Ascending aorta (tissue), 2 donors: ENCODE data around the gene MATN4. TPM values are rescaled to one million over a fixed set of nuclear protein-coding genes. Genes with fewer than 3 reads are reported as not detected.

ENCODE experiments used
- DNase-seq, 2 donors: peaks; one replicate each; pipeline ENCODE4 v3.0.0-alpha.2; 2019; ENCODE audit warnings: low spot score in 2 of 2
- H3K27ac ChIP-seq, 2 donors: fragments of 200-600 bp; sonication (generic); one replicate each; pipeline ENCODE4 v1.5.1; 2016 to 2017; ENCODE audit warnings: mild to moderate bottlenecking in 1 of 2
- H3K27me3 ChIP-seq: fragments of 200-600 bp; sonication (generic); one replicate; pipeline ENCODE4 v1.5.1; 2017
- H3K36me3 ChIP-seq, 2 donors: fragments of 200-600 bp; sonication (generic); one replicate each; pipeline ENCODE4 v1.5.1; 2016
- H3K4me1 ChIP-seq, 2 donors: fragments of 200-600 bp; sonication (generic); one replicate each; pipeline ENCODE4 v1.5.1; 2016 to 2017; ENCODE audit warnings: mild to moderate bottlenecking in 1 of 2
- H3K4me3 ChIP-seq, 2 donors: fragments of 200-600 bp; sonication (generic); one replicate each; pipeline ENCODE4 v1.5.1; 2016 to 2017; ENCODE audit warnings: mild to moderate bottlenecking in 1 of 2
- H3K9me3 ChIP-seq, 2 donors: fragments of 200-600 bp; sonication (generic); one replicate each; pipeline ENCODE4 v1.5.1; 2016
- intact Hi-C: fragments of 100-400 bp; cut with DNase I; formaldehyde crosslinking; loops from one replicate; pipeline ENCODE4 v1.15.1; 2023
- total RNA-seq: library from RNA; depleted of rRNA; stranded (reverse); fragments of >200 nt; gene quantifications from one replicate; pipeline ENCODE4 v1.1.0, GENCODE V29; 2016
- TF ChIP-seq, protein P1 (sequence below), 3 experiments: fragments of 200-600 bp in 2 of 3; fragments of 450-650 bp in 1 of 3; sonication (generic) in 2 of 3; IDR thresholded peaks; one replicate each; pipeline ENCODE4 v1.5.1; 2016 to 2019; ENCODE audit warnings: antibody characterized with exemption in 3 of 3, mild to moderate bottlenecking in 1 of 3, moderate library complexity in 1 of 3

The MATN4 gene
- total RNA-seq, 1 donor from 2014 or later: 0.21 TPM

DNA sequence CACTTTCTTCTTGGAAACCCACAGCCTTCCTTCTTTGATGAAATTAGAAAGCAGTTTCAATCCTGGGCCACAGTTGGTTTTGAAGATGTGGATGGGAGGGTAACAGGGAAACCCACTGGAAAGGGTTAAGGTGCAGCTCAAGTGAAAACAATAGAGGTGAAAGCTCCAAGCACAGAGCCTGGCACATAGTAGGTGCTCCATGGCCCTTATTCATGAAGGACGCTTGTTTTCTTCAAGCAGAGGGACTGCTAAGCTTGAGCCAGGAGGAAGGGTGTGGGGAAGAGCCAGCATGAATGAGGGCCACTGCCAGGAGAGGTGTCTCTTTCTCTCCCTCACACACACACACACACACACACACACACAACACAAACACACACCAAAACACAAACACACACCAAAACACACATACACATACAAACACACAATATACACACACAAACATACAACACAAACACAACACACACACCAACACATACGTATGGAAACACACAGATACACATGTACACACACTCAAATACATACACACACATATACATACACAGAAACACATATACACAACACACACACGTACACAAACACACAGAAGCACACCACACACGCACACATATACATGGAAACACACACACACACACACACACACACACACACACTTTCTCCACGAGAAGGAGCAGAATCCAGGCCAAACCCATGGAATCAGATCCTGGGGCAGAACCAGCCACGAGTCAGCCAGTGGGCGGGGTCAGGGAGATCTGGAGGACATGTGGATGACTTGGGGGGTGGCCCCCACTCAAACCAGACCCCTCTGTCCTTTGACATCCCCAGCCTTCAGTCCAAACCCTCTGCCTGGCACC is 25.2 kb downstream of the MATN4 start:
- H3K9me3 ChIP-seq: no peaks in the 10 kb centered on the region
- TF ChIP-seq, protein P1, sequence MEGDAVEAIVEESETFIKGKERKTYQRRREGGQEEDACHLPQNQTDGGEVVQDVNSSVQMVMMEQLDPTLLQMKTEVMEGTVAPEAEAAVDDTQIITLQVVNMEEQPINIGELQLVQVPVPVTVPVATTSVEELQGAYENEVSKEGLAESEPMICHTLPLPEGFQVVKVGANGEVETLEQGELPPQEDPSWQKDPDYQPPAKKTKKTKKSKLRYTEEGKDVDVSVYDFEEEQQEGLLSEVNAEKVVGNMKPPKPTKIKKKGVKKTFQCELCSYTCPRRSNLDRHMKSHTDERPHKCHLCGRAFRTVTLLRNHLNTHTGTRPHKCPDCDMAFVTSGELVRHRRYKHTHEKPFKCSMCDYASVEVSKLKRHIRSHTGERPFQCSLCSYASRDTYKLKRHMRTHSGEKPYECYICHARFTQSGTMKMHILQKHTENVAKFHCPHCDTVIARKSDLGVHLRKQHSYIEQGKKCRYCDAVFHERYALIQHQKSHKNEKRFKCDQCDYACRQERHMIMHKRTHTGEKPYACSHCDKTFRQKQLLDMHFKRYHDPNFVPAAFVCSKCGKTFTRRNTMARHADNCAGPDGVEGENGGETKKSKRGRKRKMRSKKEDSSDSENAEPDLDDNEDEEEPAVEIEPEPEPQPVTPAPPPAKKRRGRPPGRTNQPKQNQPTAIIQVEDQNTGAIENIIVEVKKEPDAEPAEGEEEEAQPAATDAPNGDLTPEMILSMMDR (IDR thresholded peaks at IDR 0.05): no peak
- no peak for DNase-seq
- no peaks in the 10 kb centered on the region for H3K36me3 ChIP-seq
- no peak overlapping the region for H3K4me3 ChIP-seq
- H3K27me3 ChIP-seq: no peaks in the 10 kb centered on the region
- H3K4me1 ChIP-seq: no peaks in the 10 kb centered on the region
- intact Hi-C loops: no loop called here
- H3K27ac ChIP-seq: no peak overlapping the region

DNA sequence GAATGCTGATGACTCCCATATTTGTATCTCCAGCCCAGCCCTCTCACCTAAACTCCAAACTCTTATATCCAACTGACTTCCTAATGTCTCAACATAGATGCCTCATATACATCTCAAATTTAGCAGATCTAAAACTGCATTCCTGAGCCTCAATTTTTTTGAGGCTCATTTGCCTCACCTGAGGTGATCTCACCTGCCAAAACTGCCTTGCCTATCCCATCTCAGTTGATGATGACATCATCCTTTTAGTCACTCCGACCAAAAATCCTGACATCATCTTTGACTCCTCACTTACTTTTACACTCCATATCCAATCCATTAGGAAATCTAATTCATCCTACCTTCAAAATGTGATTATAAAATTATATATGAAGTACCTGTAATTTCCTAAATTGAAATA is 28.1 kb downstream of the MATN4 start:
- TF ChIP-seq, protein P1 (IDR thresholded peaks at IDR 0.05): no peak
- intact Hi-C loops: no loop called here

DNA sequence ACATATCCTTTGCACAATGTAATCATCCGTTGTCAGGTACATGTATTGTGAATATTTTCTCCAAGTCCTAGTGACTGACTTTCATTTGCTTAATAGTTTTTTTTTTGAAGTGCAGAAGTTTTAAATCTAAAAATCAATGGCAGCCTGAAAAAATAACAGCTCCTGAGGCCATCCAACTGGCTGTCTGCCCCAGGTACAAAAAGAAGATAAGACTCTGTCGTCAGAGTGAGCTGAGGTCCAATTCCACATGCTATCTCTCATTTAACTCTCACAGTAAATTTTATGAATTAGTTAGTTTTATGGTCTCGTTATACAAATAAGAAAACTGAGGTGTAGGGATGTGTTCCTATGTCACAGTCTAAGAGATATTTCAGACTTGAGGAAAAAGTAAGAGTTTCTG is 32.8 kb downstream of the MATN4 start:
- intact Hi-C loops: no loop called here
- Histone ChIP-seq H3K4me1 (no peaks in the 10 kb centered on the region), H3K9me3 (no peaks in the 10 kb centered on the region), H3K27me3 (no peaks in the 10 kb centered on the region), H3K4me3 (no peak overlapping the region), H3K27ac (no peak overlapping the region), H3K36me3 (no peaks in the 10 kb centered on the region)
- TF ChIP-seq, protein P1 (IDR thresholded peaks at IDR 0.05): no peak
- DNase-seq: no peak

More for the DNA sequence above, 28.1 kb downstream of the MATN4 start:
- Histone ChIP-seq H3K36me3 (no peaks in the 10 kb centered on the region), H3K27me3 (no peaks in the 10 kb centered on the region), H3K27ac (no peak overlapping the region), H3K9me3 (no peaks in the 10 kb centered on the region), H3K4me3 (no peak overlapping the region), H3K4me1 (no peaks in the 10 kb centered on the region)
- no peak for DNase-seq

DNA sequence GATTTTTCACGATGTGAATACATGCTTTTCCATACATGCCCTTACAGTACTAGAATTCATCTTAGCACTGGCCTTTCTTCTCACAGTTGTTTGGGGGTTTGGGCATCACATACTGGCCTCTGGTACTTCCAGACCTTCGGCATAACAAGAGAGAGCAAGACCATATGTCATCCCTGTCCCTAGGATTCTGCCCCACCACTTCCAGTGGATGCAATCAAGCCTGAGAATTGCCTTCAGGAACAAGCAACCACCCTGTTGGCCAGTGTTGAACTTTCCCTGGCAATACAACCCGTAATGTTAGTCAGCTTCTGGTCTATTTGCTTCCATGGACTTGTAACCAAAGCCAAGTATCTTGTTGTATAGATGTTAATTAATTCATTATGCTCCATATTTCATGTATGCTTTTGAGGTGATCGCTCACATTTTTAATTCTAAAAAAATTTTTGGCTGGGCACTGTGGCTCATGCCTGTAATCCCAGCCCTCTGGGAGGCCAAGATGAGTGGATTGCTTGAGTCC is 38.3 kb downstream of the MATN4 start:
- H3K36me3 ChIP-seq: no peaks in the 10 kb centered on the region
- intact Hi-C loops: no loop called here
- TF ChIP-seq, protein P1 (IDR thresholded peaks at IDR 0.05): no peak
- no peak overlapping the region for H3K4me3 ChIP-seq
- H3K4me1 ChIP-seq: no peaks in the 10 kb centered on the region
- DNase-seq: no peak
- H3K27me3 ChIP-seq: no peaks in the 10 kb centered on the region
- no peaks in the 10 kb centered on the region for H3K9me3 ChIP-seq
- no peak overlapping the region for H3K27ac ChIP-seq

DNA sequence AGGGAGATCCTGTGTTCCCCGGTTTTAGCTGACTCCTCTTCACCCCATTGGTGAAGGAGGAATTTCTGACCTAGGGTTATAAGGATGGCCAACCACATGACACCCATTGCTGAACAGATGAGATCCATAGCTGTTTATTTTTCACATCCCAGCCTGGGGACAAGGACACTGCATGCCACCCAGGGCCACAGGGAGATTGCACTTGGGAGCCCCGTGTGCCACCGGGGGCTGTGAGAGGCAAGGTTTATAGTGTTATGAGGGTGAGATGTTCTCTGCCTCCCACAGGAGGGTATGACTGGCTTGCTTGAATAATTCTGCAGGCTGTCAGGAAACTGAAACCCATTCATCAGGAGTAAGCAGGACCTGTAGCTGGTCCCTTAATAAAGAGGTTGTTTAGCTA is 39.0 kb downstream of the MATN4 start:
- Histone ChIP-seq H3K27ac (no peak overlapping the region), H3K4me3 (no peak overlapping the region), H3K4me1 (no peaks in the 10 kb centered on the region), H3K36me3 (no peaks in the 10 kb centered on the region), H3K9me3 (no peaks in the 10 kb centered on the region), H3K27me3 (no peaks in the 10 kb centered on the region)
- intact Hi-C loops: no loop called here
- TF ChIP-seq, protein P1 (IDR thresholded peaks at IDR 0.05): no peak
- DNase-seq: no peak
